HepG2 (cell line): ENCODE results near the gene EHD1. TPM values are rescaled to one million over a fixed set of nuclear protein-coding genes. Genes with fewer than 3 reads are reported as not detected.
"Not testable (repeated sequence)": the region's sequence is repeated elsewhere in the genome, so short reads cannot be mapped to it uniquely, and the experiment has no call there.

Source experiments
- ATAC-seq: fragments of 200-7000 bp; cut with Tn5 transposase; 3 replicates; pipeline ENCODE4 v1.9.1; 2020; ENCODE audit warnings: mild to moderate bottlenecking, moderate library complexity
- BruUV-seq: library from RNA; stranded (reverse); fragments of 400-500 nt; replicated peaks from 2 replicates; lab custom pipeline; 2021; lab: Mats Ljungman, UMichigan
- CTCF ChIA-PET: fragments of 300-600 bp; formaldehyde crosslinking; extraction: SDS; loops from one replicate; lab custom pipeline; 2021; ENCODE audit warnings: low total read pairs, inconsistent platforms, low intra/inter-chr PET ratio; lab: Yijun Ruan, JAX
- POLR2A ChIA-PET: fragments of 350-600 bp; sonication (Branson Sonifier 250); formaldehyde crosslinking; loops from one replicate; lab custom pipeline; 2020; ENCODE audit warnings: antibody characterized with exemption, inconsistent platforms; lab: Yijun Ruan, JAX
- DNase-seq: peaks from one replicate; pipeline ENCODE4 v3.0.0-alpha.2; 2015; ENCODE audit warnings: low spot score
- FAIRE-seq: peaks from 3 replicates; lab custom pipeline; 2011; peaks lifted over from hg19 to GRCh38; lab: Jason Lieb, UNC
- H2AFZ ChIP-seq: one replicate; pipeline ENCODE4 v1.6.1; 2011; ENCODE audit warnings: low read length, inconsistent platforms
- H3K27ac ChIP-seq: fragments of 300-600 bp; 3 replicates; pipeline ENCODE4 v1.8.0; 2011; ENCODE audit warnings: mixed run types, mild to moderate bottlenecking, mixed read lengths, low read length, inconsistent platforms; ENCODE audit not compliant: insufficient read depth; ENCODE audit errors: extremely low read length
- H3K27me3 ChIP-seq, 2 experiments: fragments of 200-600 bp in 1 of 2; 2 replicates in 1 of 2; 3 replicates in 1 of 2; pipeline versions ENCODE4 v1.6.0 to v1.8.0; 2011; ENCODE audit warnings: low read length in 2 of 2, mild to moderate bottlenecking in 2 of 2, moderate library complexity in 2 of 2, inconsistent platforms in 1 of 2; ENCODE audit not compliant: insufficient read depth in 2 of 2, control insufficient read depth in 1 of 2
- H3K36me3 ChIP-seq, 2 experiments: fragments of 200-600 bp in 1 of 2; replicated peaks in 1 of 2; 2 replicates in 1 of 2; 3 replicates in 1 of 2; pipeline versions ENCODE4 v1.5.1 to v1.8.0; 2011; ENCODE audit warnings: low read length in 2 of 2, inconsistent platforms in 1 of 2; ENCODE audit not compliant: insufficient read depth in 2 of 2, control insufficient read depth in 1 of 2
- H3K4me1 ChIP-seq: 2 replicates; pipeline ENCODE4 v1.5.1; 2012; ENCODE audit warnings: low read length, inconsistent platforms; ENCODE audit not compliant: insufficient read depth
- H3K4me2 ChIP-seq: 2 replicates; pipeline ENCODE4 v1.6.0; 2011; ENCODE audit warnings: low read depth, low read length, inconsistent platforms
- H3K4me3 ChIP-seq, 3 experiments: fragments of 200-600 bp in 1 of 3; sonication (generic), shearing (Covaris generic) in 1 of 3; replicated peaks in 1 of 3; 2 replicates each; pipeline ENCODE4 v1.5.1; 2011 to 2016; ENCODE audit warnings: low read length in 3 of 3, inconsistent platforms in 2 of 3, low read depth in 2 of 3, mild to moderate bottlenecking in 2 of 3, control low read depth in 1 of 3, mixed read lengths in 1 of 3; ENCODE audit not compliant: insufficient read depth in 1 of 3
- H3K79me2 ChIP-seq: one replicate; pipeline ENCODE4 v1.6.1; 2011; ENCODE audit warnings: low read length, inconsistent platforms; ENCODE audit not compliant: insufficient read depth
- H3K9ac ChIP-seq: 2 replicates; pipeline ENCODE4 v1.6.0; 2011; ENCODE audit warnings: mild to moderate bottlenecking, low read depth, low read length, inconsistent platforms; ENCODE audit not compliant: insufficient read depth
- H3K9me3 ChIP-seq: 2 replicates; pipeline ENCODE4 v1.5.1; 2012; ENCODE audit warnings: mild to moderate bottlenecking, low read length
- H4K20me1 ChIP-seq: 2 replicates; pipeline ENCODE4 v1.6.0; 2011; ENCODE audit warnings: inconsistent platforms, mild to moderate bottlenecking, low read length, moderate library complexity; ENCODE audit not compliant: insufficient read depth
- POGZ ChIP-seq: sonication (generic); formaldehyde crosslinking; IDR thresholded peaks from 2 replicates; pipeline ENCODE4 v1.4.0; 2020; ENCODE audit warnings: mild to moderate bottlenecking, missing genetic modification reagents
- RARA ChIP-seq: IDR thresholded peaks from 2 replicates; pipeline ENCODE4 v1.6.1; 2016; ENCODE audit warnings: missing genetic modification reagents, missing compliant biosample characterization
- RXRA ChIP-seq: sonication (generic); formaldehyde crosslinking; IDR thresholded peaks from 2 replicates; pipeline ENCODE4 v1.5.1; 2020; ENCODE audit warnings: missing genetic modification reagents
- RXRB ChIP-seq: IDR thresholded peaks from 2 replicates; pipeline ENCODE4 v1.6.1; 2016; ENCODE audit warnings: borderline replicate concordance, missing genetic modification reagents, missing compliant biosample characterization
- SAP130 ChIP-seq: IDR thresholded peaks from 2 replicates; pipeline ENCODE4 v1.6.1; 2016; ENCODE audit warnings: low read depth
- TBX2 ChIP-seq: sonication (generic); formaldehyde crosslinking; IDR thresholded peaks from 2 replicates; pipeline ENCODE4 v1.5.0; 2020; ENCODE audit warnings: missing genetic modification reagents, mild to moderate bottlenecking, borderline replicate concordance
- TEAD3 ChIP-seq: optimal IDR thresholded peaks from 2 replicates; pipeline ENCODE3; 2016; ENCODE audit warnings: borderline replicate concordance
- WGBS: methylation state at CpG from one replicate; pipeline ENCODE4 v1.1.6; 2017; ENCODE audit warnings: low lambda C conversion rate; 5-methylcytosine and 5-hydroxymethylcytosine counted together
- in situ Hi-C: cut with HindIII; loops from 2 replicates; pipeline ENCODE4 v1.10.0; 2017; ENCODE audit warnings: low pct_unique_long_range_greater_than_20kb; ENCODE audit not compliant: extremely low pct_ligation_motif_present
- intact Hi-C: fragments of 100-400 bp; cut with micrococcal nuclease; formaldehyde crosslinking; loops from one replicate; pipeline ENCODE4 v1.10.0; 2022; ENCODE audit not compliant: unreplicated experiment
- polyA plus RNA-seq, 8 experiments: library from polyadenylated mRNA; depleted of rRNA in 3 of 8; stranded (reverse) in 7 of 8; unstranded in 1 of 8; fragments of >200 nt; fragmentation: Illumina TruSeq in 4 of 8; extraction: Trizol in 4 of 8; gene quantifications; 2 replicates each; pipeline versions ENCODE4 v1.2.1 to v1.2.3, GENCODE V29; 2011 to 2016; ENCODE audit warnings: low read depth in 4 of 8, missing spikeins in 1 of 8, mixed read lengths in 1 of 8; ENCODE audit not compliant: insufficient read depth in 1 of 8
- total RNA-seq, 5 experiments: library from RNA; depleted of rRNA; stranded (reverse); fragments of >200 nt; fragmentation: Illumina TruSeq; extraction: Trizol; gene quantifications; 2 replicates each; pipeline ENCODE4 v1.2.3, GENCODE V29; 2016; ENCODE audit warnings: low read depth in 1 of 5
- TF ChIP-seq, protein P1 (sequence below): IDR thresholded peaks from 2 replicates; pipeline ENCODE4 v1.6.1; 2016; ENCODE audit warnings: control low read depth
- TF ChIP-seq, protein P2 (sequence below): sonication (generic); formaldehyde crosslinking; conservative IDR thresholded peaks from 2 replicates; pipeline ENCODE4 v1.4.0; 2020; ENCODE audit warnings: mild to moderate bottlenecking, missing genetic modification reagents, moderate library complexity
- TF ChIP-seq, protein P3 (sequence below): sonication (generic); formaldehyde crosslinking; IDR thresholded peaks from 2 replicates; pipeline ENCODE4 v1.4.0; 2020; ENCODE audit warnings: missing genetic modification reagents, borderline replicate concordance
- TF ChIP-seq, protein P4 (sequence below): sonication (generic); formaldehyde crosslinking; IDR thresholded peaks from 2 replicates; pipeline ENCODE4 v1.5.1; 2020; ENCODE audit warnings: mild to moderate bottlenecking, moderate library complexity, missing genetic modification reagents

Gene EHD1
- total and polyA plus RNA-seq, 2 of the 13 experiments (the other 11 are each of a cell fraction or from before 2014, with no cell fraction given): 23.6 to 26.6 TPM

GRCh38 chr11:64815433-64815832 lies 63.0 kb downstream of the EHD1 start:
- H4K20me1 ChIP-seq, in situ Hi-C loops, H3K27me3 ChIP-seq, H3K9me3 ChIP-seq, H3K4me3 ChIP-seq, CTCF ChIA-PET, H3K9ac ChIP-seq, H3K27ac ChIP-seq, H2AFZ ChIP-seq, intact Hi-C loops, H3K79me2 ChIP-seq, H3K36me3 ChIP-seq, BruUV-seq: not testable (repeated sequence)
- POLR2A ChIA-PET: interaction anchor here (1.0 to 1.1 kb wide), 2 partner anchors 57 to 226 kb away, joined by 3 read pairs; partner anchors contain the start of gene SAC3D1
- FAIRE-seq: peak; percentile 47
- DNase-seq: peak; percentile 64
- Histone ChIP-seq H3K4me2 (peak overlapping the region; percentile 61), H3K4me1 (peaks cover 34% of the 10 kb centered on the region)
- WGBS: 2% methylated on average over 5 of the region's 5 CpGs
- peak; percentile 49 for ATAC-seq
- TF ChIP-seq RXRA (CRISPR knock-in tag): peak; percentile 82; the same call in 1 of the 2 replicates
- 0 out of 2 replicates have a peak, but pooled peaks have one; percentile 14 for TF ChIP-seq POGZ (CRISPR knock-in tag)
- TF ChIP-seq RXRB (CRISPR knock-in tag): peak; percentile 84
- TF ChIP-seq TBX2: peak; percentile 24; the same call in 1 of the 2 replicates
- TF ChIP-seq, protein P1, sequence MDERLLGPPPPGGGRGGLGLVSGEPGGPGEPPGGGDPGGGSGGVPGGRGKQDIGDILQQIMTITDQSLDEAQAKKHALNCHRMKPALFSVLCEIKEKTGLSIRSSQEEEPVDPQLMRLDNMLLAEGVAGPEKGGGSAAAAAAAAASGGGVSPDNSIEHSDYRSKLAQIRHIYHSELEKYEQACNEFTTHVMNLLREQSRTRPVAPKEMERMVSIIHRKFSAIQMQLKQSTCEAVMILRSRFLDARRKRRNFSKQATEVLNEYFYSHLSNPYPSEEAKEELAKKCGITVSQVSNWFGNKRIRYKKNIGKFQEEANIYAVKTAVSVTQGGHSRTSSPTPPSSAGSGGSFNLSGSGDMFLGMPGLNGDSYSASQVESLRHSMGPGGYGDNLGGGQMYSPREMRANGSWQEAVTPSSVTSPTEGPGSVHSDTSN (CRISPR knock-in tag): peak; percentile 41; the same call in 1 of the 2 replicates
- peak; percentile 22; the same call in 1 of the 2 replicates for TF ChIP-seq RARA
- peak; percentile 33; the same call in 1 of the 2 replicates for TF ChIP-seq SAP130 (CRISPR knock-in tag)
- TF ChIP-seq, protein P2, sequence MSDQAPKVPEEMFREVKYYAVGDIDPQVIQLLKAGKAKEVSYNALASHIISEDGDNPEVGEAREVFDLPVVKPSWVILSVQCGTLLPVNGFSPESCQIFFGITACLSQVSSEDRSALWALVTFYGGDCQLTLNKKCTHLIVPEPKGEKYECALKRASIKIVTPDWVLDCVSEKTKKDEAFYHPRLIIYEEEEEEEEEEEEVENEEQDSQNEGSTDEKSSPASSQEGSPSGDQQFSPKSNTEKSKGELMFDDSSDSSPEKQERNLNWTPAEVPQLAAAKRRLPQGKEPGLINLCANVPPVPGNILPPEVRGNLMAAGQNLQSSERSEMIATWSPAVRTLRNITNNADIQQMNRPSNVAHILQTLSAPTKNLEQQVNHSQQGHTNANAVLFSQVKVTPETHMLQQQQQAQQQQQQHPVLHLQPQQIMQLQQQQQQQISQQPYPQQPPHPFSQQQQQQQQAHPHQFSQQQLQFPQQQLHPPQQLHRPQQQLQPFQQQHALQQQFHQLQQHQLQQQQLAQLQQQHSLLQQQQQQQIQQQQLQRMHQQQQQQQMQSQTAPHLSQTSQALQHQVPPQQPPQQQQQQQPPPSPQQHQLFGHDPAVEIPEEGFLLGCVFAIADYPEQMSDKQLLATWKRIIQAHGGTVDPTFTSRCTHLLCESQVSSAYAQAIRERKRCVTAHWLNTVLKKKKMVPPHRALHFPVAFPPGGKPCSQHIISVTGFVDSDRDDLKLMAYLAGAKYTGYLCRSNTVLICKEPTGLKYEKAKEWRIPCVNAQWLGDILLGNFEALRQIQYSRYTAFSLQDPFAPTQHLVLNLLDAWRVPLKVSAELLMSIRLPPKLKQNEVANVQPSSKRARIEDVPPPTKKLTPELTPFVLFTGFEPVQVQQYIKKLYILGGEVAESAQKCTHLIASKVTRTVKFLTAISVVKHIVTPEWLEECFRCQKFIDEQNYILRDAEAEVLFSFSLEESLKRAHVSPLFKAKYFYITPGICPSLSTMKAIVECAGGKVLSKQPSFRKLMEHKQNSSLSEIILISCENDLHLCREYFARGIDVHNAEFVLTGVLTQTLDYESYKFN (CRISPR knock-in tag): peak; percentile 44; the same call in 1 of the 2 replicates
- TF ChIP-seq, protein P3, sequence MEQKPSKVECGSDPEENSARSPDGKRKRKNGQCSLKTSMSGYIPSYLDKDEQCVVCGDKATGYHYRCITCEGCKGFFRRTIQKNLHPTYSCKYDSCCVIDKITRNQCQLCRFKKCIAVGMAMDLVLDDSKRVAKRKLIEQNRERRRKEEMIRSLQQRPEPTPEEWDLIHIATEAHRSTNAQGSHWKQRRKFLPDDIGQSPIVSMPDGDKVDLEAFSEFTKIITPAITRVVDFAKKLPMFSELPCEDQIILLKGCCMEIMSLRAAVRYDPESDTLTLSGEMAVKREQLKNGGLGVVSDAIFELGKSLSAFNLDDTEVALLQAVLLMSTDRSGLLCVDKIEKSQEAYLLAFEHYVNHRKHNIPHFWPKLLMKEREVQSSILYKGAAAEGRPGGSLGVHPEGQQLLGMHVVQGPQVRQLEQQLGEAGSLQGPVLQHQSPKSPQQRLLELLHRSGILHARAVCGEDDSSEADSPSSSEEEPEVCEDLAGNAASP (CRISPR knock-in tag): peak; percentile 91; the same call in 1 of the 2 replicates
- TF ChIP-seq, protein P4, sequence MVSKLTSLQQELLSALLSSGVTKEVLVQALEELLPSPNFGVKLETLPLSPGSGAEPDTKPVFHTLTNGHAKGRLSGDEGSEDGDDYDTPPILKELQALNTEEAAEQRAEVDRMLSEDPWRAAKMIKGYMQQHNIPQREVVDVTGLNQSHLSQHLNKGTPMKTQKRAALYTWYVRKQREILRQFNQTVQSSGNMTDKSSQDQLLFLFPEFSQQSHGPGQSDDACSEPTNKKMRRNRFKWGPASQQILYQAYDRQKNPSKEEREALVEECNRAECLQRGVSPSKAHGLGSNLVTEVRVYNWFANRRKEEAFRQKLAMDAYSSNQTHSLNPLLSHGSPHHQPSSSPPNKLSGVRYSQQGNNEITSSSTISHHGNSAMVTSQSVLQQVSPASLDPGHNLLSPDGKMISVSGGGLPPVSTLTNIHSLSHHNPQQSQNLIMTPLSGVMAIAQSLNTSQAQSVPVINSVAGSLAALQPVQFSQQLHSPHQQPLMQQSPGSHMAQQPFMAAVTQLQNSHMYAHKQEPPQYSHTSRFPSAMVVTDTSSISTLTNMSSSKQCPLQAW (CRISPR knock-in tag): peak; percentile 95
- TF ChIP-seq TEAD3 (CRISPR knock-in tag): peak; percentile 92
